Brain microvascular endothelial cell (primary cell): ENCODE results near the gene EVA1B.
A peak's percentile ranks its signal among the peaks of the same experiment; 100 is the strongest.

ENCODE experiments used
- DNase-seq: peaks from one replicate; pipeline ENCODE4 v3.0.0-alpha.2; 2020
- H3K27ac ChIP-seq: fragments of 250-450 bp; sonication (Bioruptor Pico); 2 replicates; pipeline ENCODE4 v1.5.1; 2020; ENCODE audit warnings: mild to moderate bottlenecking, moderate library complexity
- H3K27me3 ChIP-seq: fragments of 250-450 bp; sonication (Bioruptor Pico); replicated peaks from 2 replicates; pipeline ENCODE4 v1.5.1; 2020; ENCODE audit warnings: mild to moderate bottlenecking
- H3K36me3 ChIP-seq: fragments of 250-450 bp; sonication (Bioruptor Pico); replicated peaks from 2 replicates; pipeline ENCODE4 v1.5.1; 2020; ENCODE audit warnings: mild to moderate bottlenecking
- H3K4me3 ChIP-seq: 2 replicates; pipeline ENCODE4 v1.5.1; 2011; ENCODE audit warnings: low read depth, mild to moderate bottlenecking, control low read depth, low read length, moderate library complexity
- in situ Hi-C: cut with HindIII; loops from 2 replicates; pipeline ENCODE4 v1.10.0; 2017; ENCODE audit warnings: low sequenced_read_pairs, low pct_ligation_motif_present
- TF ChIP-seq, protein P1 (sequence below): IDR thresholded peaks from 2 replicates; pipeline ENCODE4 v1.5.1; 2011; ENCODE audit warnings: low read depth, mild to moderate bottlenecking, moderate library complexity, low read length, control low read depth, inconsistent platforms; ENCODE audit errors: missing control alignments

EVA1B gene

DNA sequence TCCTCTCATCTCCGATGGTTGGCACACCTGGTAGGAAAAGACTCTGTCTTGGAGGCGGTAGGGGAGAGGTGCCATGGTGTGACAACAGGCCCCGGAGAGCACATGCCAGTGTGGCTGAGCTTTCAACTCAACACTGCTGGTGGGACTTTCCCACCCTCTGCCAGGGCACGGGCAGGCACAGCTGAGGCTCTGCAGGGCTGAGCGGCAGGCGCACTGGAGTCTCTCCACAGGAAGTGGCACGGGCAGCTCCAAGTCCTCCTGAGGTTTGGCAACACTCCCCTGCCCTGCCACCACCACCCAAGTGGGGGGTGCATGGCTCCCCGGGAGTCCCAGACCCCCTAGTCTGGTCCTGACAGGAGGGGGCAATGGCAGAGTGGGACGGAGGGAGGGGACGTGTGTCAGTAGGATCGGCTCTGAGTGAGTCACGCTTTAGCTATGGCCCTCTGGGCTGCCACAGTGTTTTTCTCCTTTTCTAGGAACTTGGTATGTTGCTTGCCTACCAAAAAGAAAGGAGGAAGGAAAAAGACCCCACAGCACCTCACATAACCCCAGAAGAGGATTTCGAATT, 27.3 kb upstream of the EVA1B start:
- H3K36me3 ChIP-seq: peaks cover 63% of the 10 kb centered on the region
- no peaks in the 10 kb centered on the region for H3K27me3 ChIP-seq
- in situ Hi-C loops: no loop called here
- H3K27ac ChIP-seq: peak overlapping the region; percentile 91
- TF ChIP-seq, protein P1, sequence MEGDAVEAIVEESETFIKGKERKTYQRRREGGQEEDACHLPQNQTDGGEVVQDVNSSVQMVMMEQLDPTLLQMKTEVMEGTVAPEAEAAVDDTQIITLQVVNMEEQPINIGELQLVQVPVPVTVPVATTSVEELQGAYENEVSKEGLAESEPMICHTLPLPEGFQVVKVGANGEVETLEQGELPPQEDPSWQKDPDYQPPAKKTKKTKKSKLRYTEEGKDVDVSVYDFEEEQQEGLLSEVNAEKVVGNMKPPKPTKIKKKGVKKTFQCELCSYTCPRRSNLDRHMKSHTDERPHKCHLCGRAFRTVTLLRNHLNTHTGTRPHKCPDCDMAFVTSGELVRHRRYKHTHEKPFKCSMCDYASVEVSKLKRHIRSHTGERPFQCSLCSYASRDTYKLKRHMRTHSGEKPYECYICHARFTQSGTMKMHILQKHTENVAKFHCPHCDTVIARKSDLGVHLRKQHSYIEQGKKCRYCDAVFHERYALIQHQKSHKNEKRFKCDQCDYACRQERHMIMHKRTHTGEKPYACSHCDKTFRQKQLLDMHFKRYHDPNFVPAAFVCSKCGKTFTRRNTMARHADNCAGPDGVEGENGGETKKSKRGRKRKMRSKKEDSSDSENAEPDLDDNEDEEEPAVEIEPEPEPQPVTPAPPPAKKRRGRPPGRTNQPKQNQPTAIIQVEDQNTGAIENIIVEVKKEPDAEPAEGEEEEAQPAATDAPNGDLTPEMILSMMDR: no peak
- H3K4me3 ChIP-seq: no peak overlapping the region
- peak; percentile 79 for DNase-seq

DNA sequence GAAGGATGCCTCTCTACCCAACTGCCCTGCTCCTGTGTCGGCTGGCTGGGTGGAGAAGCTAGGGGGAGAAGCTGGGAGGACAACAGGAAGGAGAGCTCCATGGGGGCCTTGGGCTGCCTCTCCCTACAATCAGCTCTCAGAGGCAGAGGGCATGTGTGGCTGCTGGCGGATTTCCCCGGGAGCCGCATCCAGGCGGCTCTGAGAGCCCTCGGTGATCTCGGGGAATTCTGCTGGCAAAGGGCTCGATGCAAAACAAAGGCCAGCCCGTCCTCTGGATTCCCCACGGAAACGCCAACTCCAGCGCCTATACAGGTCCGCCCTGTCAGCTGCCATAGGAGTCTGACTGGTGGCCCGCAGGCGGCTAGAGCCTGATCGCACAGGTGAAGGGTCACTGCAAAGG, 26.4 kb upstream of the EVA1B start:
- Histone ChIP-seq H3K27ac (peak overlapping the region; percentile 91), H3K4me3 (no peak overlapping the region), H3K36me3 (peaks cover 63% of the 10 kb centered on the region), H3K27me3 (no peaks in the 10 kb centered on the region)
- no peak for DNase-seq
- in situ Hi-C loops: no loop called here
- TF ChIP-seq, protein P1: no peak

DNA sequence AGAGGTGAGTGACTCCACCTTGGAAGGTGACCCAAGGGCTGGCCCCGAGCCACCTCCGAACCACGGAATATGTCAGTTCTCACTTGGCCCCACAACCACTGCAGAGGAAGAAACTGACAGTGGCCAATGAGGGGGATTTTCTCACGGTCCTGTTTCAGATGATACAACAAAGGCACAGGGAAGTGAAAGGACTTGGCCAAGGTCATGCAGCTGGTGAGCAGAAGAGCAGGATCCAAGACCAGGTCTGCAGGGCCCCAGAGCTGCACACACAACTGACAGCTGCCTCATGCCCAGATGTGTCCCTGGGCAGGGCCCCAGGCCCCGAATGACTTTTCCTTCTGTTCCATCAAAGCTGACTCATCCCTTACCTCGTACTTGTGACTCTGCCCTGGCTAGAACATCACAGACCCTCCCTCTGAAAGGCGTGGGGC, 25.8 kb upstream of the EVA1B start:
- TF ChIP-seq, protein P1: no peak
- no peak overlapping the region for H3K4me3 ChIP-seq
- H3K27me3 ChIP-seq: no peaks in the 10 kb centered on the region
- in situ Hi-C loops: no loop called here
- peak; percentile 34 for DNase-seq
- peak overlapping the region; percentile 91 for H3K27ac ChIP-seq
- peaks cover 58% of the 10 kb centered on the region for H3K36me3 ChIP-seq

DNA sequence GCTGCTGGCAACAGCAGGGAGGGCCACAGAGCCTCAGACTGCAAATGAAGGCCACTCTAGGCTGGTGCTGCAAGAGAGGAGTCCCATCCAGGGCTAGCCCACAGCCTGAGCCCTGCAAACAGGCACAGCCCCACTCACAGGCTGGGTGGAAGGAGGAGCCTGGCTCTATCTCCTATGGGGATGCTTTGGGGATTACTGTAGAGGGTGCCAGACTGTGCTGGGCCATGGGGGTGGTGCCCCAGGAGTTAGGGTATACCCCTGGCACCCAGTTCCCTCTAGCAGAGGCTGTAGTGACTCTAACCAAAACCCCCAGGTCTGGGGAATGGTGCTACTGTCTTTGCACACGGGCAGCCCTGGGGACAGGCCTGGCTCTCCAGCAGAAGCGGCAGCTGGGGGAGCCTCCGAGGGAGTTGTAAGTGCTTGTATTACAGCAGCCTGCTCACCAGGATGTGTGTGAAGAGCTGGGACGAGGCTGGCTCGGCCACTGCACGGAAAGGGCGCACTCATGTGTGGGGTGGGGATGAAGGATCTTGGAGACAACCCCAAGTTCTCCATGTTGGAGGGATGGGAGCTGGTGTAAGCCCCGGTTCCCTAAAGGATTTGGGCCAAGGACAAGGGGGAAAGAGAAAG, 23.4 kb upstream of the EVA1B start:
- peaks cover 62% of the 10 kb centered on the region for H3K36me3 ChIP-seq
- H3K27me3 ChIP-seq: no peaks in the 10 kb centered on the region
- no peak for DNase-seq
- TF ChIP-seq, protein P1: no peak
- in situ Hi-C loops: no loop called here
- no peak overlapping the region for H3K4me3 ChIP-seq
- H3K27ac ChIP-seq: no peak overlapping the region

DNA sequence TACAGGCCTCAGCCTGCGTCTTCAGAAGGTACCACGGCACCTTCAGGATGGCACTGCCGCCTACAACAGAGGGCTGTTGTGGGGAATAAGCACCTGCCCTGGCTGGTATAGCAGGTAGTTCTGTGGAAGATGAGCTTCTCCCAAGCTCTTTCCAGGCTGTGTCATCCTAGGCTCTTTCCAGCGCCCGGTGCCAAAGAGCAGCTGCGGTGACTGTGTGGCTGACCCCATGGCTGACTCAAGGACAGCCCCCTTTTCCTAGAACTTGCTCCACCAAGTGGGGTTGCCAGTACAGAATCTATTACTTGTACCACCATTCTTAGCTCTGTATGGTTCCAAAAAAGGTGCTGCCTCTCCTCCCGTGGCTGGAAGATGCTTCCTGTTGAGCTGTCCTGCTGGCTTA, 21.9 kb upstream of the EVA1B start:
- Histone ChIP-seq H3K4me3 (no peak overlapping the region), H3K27me3 (no peaks in the 10 kb centered on the region), H3K36me3 (peaks cover 74% of the 10 kb centered on the region), H3K27ac (no peak overlapping the region)
- DNase-seq: no peak
- in situ Hi-C loops: no loop called here
- TF ChIP-seq, protein P1: no peak

DNA sequence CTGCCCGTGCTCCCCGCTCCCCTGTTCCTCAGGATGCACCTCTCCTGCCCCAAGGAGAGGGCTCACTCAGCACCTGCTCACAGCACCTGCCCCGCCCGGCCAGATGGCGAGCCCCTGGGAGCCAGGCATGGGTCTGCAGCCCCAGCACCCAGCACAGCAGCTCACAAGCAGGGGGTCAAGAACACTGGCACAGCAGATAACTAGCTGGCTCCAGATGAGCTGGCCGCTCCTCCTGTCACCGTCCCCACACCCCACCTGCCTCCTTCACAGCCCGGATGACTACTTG, 20.9 kb upstream of the EVA1B start:
- Histone ChIP-seq H3K36me3 (peaks cover 77% of the 10 kb centered on the region), H3K27ac (no peak overlapping the region), H3K4me3 (no peak overlapping the region), H3K27me3 (no peaks in the 10 kb centered on the region)
- in situ Hi-C loops: no loop called here
- no peak for DNase-seq
- TF ChIP-seq, protein P1: no peak
